ENCODE measurements around the gene F2RL1. TPM values are rescaled to one million over a fixed set of nuclear protein-coding genes. Genes with fewer than 3 reads are reported as not detected.
"Not testable (repeated sequence)": the region's sequence is repeated elsewhere in the genome, so short reads cannot be mapped to it uniquely, and the experiment has no call there.

F2RL1 gene
- total RNA-seq, 1 donor from 2014 or later: 25.5 TPM

DNA sequence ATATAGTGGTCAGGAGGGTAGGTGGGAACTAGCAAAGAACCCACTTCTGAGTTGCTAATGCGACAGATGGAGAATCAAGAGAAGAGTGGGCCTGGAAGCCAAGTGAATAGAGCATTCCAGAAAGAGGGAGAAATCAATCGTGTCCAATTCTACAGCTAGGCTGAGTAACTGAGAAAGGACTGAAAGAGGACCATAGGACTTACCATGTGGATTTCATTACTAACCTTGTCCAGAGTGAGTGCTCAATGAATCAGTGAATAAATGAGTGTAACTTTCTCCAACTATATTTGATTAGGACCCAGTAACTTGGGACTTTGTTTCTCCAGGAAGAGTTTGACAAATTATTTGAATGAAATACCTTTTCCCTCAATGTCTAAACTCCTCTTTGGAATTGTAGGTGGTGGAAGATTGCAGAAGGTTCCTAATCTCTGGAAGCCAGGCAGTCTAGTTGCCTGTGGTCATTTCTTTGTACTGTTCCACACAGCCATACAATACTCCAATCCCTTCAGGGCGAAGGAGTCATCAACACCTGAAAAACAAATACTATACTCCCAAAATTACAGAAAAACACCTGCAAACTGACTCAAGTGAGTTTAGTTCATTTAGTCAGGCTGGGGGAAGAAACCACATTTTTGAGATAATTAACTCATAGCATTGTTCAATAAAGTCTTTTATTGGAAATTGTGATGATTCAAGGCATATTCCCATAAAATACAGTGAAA is 2.6 kb upstream of the F2RL1 start:
- DNase-seq (ENCODE audit: low read depth): peak; percentile 59
- FAIRE-seq: no peak
- no peak overlapping the region for H3K4me3 ChIP-seq (ENCODE audit: low read depth, low read length)
- no peaks in the 10 kb centered on the region for H3K27me3 ChIP-seq (ENCODE audit: control insufficient read depth, insufficient read depth, low read length)
- no peaks in the 10 kb centered on the region for H3K36me3 ChIP-seq (ENCODE audit: control insufficient read depth, insufficient read depth, low read length)
- TF ChIP-seq, protein P1, sequence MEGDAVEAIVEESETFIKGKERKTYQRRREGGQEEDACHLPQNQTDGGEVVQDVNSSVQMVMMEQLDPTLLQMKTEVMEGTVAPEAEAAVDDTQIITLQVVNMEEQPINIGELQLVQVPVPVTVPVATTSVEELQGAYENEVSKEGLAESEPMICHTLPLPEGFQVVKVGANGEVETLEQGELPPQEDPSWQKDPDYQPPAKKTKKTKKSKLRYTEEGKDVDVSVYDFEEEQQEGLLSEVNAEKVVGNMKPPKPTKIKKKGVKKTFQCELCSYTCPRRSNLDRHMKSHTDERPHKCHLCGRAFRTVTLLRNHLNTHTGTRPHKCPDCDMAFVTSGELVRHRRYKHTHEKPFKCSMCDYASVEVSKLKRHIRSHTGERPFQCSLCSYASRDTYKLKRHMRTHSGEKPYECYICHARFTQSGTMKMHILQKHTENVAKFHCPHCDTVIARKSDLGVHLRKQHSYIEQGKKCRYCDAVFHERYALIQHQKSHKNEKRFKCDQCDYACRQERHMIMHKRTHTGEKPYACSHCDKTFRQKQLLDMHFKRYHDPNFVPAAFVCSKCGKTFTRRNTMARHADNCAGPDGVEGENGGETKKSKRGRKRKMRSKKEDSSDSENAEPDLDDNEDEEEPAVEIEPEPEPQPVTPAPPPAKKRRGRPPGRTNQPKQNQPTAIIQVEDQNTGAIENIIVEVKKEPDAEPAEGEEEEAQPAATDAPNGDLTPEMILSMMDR (IDR thresholded peaks at IDR 0.05; ENCODE audit: insufficient read depth, low read length, severe bottlenecking): no peak

DNA sequence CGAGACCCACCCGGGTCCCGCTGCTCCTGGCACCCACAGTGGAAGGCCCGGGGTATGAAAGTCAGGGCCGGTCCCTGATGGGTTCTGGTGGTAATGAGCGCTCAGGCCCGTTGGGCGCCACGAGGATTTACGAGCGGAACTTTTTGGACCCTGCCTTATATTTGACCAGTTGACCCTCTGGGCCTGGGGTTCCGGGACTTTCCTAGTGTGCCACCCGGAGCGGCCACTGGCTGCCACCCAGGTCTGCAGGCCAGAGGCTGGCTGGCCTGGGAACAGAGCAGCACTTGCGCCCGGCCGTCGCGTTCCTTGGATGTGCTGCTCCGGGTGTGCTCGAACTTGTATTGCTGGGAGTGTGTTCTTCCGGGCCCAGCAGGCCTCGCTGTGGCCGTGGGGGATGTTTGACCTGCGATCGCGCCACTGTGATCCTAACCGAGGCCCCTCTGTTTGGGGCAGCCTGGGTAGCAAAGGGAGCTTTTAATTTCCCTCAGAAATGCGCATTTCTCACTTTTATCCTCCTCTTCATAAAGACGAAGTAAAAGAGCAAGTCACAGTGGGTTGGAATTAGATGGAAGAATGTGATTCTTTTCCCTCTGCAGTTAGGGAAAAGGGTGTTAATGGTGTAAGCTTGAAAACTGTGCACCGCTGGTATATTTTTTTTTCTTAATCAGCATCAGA is 1.2 kb downstream of the F2RL1 start:
- Histone ChIP-seq H3K4me3 (ENCODE audit: low read depth, low read length) (peak overlapping the region; percentile 77), H3K36me3 (ENCODE audit: control insufficient read depth, insufficient read depth, low read length) (no peaks in the 10 kb centered on the region), H3K27me3 (ENCODE audit: control insufficient read depth, insufficient read depth, low read length) (no peaks in the 10 kb centered on the region)
- DNase-seq (ENCODE audit: low read depth) (no peak), FAIRE-seq (no peak)
- TF ChIP-seq, protein P1 (IDR thresholded peaks at IDR 0.05; ENCODE audit: insufficient read depth, low read length, severe bottlenecking): no peak

DNA sequence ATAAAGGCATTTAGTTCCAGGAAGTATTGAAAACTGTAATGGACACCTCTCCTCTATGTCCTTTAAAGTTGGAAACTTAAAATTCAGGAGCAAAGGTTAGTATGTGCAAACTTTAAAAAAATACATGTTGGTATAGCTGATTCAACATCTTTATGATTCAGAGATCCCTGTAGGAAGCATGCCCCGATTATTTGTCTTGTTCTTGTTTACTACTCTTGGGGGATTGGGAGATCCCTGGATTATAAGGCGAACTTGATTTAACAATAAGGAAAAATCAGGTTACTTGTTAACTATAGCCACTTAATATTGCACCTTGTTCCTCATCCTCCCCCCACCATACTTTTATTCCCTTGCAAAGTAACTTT is 1.7 kb downstream of the F2RL1 start:
- no peaks in the 10 kb centered on the region for H3K27me3 ChIP-seq (ENCODE audit: control insufficient read depth, insufficient read depth, low read length)
- FAIRE-seq (no peak), DNase-seq (ENCODE audit: low read depth) (peak; percentile 70)
- no peaks in the 10 kb centered on the region for H3K36me3 ChIP-seq (ENCODE audit: control insufficient read depth, insufficient read depth, low read length)
- TF ChIP-seq, protein P1 (IDR thresholded peaks at IDR 0.05; ENCODE audit: insufficient read depth, low read length, severe bottlenecking): no peak
- H3K4me3 ChIP-seq (ENCODE audit: low read depth, low read length): peak overlapping the region; percentile 77

DNA sequence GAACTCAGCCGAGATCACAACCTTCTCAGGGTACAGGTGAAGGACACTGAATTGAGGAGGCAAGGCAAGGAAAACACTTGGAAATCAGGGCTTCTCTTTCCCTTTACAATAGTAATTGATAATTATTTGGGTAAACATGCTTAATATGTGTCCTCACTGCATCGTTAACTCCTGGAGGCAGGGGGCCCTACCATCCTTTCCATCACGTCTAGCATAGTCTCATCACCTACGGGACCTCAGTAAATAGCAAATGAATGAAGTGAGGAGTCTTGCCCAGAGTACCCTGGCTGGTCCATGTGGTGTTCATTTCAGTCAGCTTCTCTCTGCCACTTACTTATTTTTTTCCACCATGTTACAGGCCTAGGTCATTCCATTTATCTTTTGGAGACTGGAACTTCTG is 2.3 kb downstream of the F2RL1 start:
- TF ChIP-seq, protein P1 (IDR thresholded peaks at IDR 0.05; ENCODE audit: insufficient read depth, low read length, severe bottlenecking): no peak
- H3K4me3 ChIP-seq (ENCODE audit: low read depth, low read length): no peak overlapping the region
- H3K27me3 ChIP-seq (ENCODE audit: control insufficient read depth, insufficient read depth, low read length): no peaks in the 10 kb centered on the region
- DNase-seq (ENCODE audit: low read depth) (no peak), FAIRE-seq (no peak)
- H3K36me3 ChIP-seq (ENCODE audit: control insufficient read depth, insufficient read depth, low read length): no peaks in the 10 kb centered on the region

DNA sequence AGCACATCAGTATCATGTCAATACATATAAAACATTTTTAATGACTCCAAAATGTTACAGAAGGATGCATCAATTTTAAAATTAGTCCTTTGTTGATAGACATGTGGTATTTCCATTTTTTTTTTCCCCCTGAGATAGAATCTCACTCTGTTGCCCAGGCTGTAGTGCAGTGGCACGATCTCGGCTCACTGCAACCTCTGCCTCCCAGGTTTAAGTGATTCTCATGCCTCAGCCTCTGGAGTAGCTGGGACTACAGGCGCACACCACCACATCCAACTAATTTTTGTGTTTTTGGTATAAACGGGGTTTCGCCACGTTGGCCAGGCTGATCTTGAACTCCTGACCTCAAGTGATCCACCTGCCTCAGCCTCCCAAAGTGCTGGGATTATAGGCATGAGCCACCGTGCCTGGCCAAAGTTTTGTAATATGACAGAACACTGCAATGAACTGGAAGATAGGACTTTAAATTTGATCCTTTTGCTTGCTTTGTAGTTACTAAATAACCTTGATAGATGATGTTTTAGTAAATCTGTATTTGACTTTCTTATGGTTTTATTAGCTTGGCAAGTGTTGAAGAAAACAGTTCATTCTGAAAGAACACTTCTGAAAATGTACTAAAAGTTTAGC is 3.4 kb downstream of the F2RL1 start:
- H3K27me3 ChIP-seq (ENCODE audit: control insufficient read depth, insufficient read depth, low read length); FAIRE-seq; H3K4me3 ChIP-seq (ENCODE audit: low read depth, low read length); DNase-seq (ENCODE audit: low read depth); H3K36me3 ChIP-seq (ENCODE audit: control insufficient read depth, insufficient read depth, low read length): not testable (repeated sequence)

DNA sequence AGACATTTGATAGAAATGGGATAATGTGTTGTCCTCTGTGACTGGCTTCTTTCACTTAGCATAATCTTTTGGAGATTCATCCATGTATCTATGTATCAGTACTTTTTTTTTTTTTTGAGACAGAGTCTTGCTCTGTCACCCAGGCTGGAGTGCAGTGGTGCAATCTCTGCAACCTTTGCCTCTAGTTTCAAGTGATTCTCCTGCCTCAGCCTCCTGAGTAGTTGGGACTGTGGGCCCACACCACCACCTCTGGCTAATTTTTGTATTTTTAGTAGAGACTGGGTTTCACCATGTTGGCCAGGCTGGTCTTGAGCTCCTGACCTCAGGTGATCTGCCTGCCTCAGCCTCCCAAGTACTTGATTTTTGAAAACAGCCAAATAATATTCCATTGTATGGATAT is 7.6 kb downstream of the F2RL1 start:
- H3K27me3 ChIP-seq (ENCODE audit: control insufficient read depth, insufficient read depth, low read length); H3K36me3 ChIP-seq (ENCODE audit: control insufficient read depth, insufficient read depth, low read length); DNase-seq (ENCODE audit: low read depth); H3K4me3 ChIP-seq (ENCODE audit: low read depth, low read length); FAIRE-seq: not testable (repeated sequence)
